Transverse colon (tissue), 3 donors: ENCODE measurements around the gene EIF2S2.

Experiments used
- CTCF ChIP-seq, 5 experiments: fragments of 200-600 bp in 3 of 5; fragments of 450-650 bp in 2 of 5; sonication (generic) in 3 of 5; IDR thresholded peaks; 1 replicate in 2 of 5; 2 replicates in 3 of 5; pipeline ENCODE4 v1.5.1; 2016 to 2017; ENCODE audit warnings: antibody characterized with exemption in 5 of 5, inconsistent platforms in 3 of 5, mild to moderate bottlenecking in 2 of 5, moderate library complexity in 1 of 5
- POLR2A ChIP-seq: fragments of 450-650 bp; IDR thresholded peaks from one replicate; pipeline ENCODE4 v1.6.1; 2016; ENCODE audit warnings: antibody characterized with exemption, mild to moderate bottlenecking, moderate library complexity

- no peak for TF ChIP-seq CTCF (IDR thresholded peaks at IDR 0.05)
- TF ChIP-seq POLR2A: no peak
Measured at GRCh38 chr20:34110025-34110744, 1.9 kb downstream of the EIF2S2 start.
